SIG-M5 treated with dmso at 0.1 percent for 504 hours (cell line): ENCODE data around the gene ACTR3C.
"Not testable (repeated sequence)": the region's sequence is repeated elsewhere in the genome, so short reads cannot be mapped to it uniquely, and the experiment has no call there.

ENCODE experiments used
- DNase-seq: peaks from one replicate; lab custom pipeline; 2025; ENCODE audit not compliant: unreplicated experiment; lab: John Stamatoyannopoulos, UW

ACTR3C gene

DNA sequence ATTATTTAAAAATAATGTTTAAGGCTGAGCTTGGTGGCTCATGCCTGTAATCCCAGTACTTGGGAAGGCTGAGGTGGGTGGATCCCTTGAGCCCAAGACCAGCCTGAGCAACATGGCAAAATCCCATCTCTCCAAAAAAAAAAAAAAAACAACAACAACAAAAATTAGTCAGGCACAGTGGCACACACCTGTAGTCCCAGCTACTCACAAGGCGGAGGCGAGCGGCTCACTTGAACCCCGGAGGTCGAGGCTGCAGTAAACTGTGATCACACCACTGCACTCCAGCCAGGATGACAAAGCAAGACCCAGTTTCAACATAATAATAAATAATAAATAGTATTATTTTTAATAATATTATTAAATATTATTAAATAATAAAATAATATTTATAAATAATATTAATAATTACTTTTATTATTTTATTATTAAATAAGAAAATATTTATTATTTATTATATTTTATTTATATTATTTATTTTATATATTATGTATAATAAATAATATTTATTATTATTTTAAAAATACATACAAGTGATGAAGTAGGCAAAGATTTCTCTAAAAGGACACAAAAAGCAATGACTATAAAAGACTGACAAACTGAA, 8.6 kb downstream of the ACTR3C start:
- no peak for DNase-seq

GRCh38 chr7:150313870-150314269, 9.5 kb downstream of the ACTR3C start:
- DNase-seq, result no peak

GRCh38 chr7:150313367-150313809, 10.0 kb downstream of the ACTR3C start:
- no peak for DNase-seq

GRCh38 chr7:150312649-150313366, 10.5 kb downstream of the ACTR3C start:
- DNase-seq, result not testable (repeated sequence)

GRCh38 chr7:150311711-150312110, 11.6 kb downstream of the ACTR3C start:
- no peak for DNase-seq

DNA sequence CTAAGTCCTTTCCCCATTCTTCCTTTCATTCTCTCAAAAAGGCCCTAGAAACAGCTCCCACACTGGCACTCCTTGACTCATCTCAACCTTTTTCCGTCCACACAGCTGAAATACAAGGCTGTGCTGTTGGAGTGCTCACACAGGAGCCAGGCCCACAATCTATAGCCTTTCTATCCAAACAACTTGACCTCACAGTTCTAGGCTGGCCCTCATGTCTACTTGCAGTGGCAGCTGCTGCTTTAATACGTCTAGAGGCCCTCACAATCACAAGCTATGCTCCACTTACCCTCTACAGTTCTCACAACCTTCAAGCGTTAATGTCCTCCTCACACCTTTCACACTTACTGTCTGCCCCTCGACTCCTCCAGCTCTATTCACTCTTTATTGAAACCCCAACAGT, 12.2 kb downstream of the ACTR3C start:
- DNase-seq, result no peak

GRCh38 chr7:150308575-150308974, 14.8 kb downstream of the ACTR3C start:
- no peak for DNase-seq

GRCh38 chr7:150307904-150308303, 15.4 kb downstream of the ACTR3C start:
- DNase-seq, result no peak

DNA sequence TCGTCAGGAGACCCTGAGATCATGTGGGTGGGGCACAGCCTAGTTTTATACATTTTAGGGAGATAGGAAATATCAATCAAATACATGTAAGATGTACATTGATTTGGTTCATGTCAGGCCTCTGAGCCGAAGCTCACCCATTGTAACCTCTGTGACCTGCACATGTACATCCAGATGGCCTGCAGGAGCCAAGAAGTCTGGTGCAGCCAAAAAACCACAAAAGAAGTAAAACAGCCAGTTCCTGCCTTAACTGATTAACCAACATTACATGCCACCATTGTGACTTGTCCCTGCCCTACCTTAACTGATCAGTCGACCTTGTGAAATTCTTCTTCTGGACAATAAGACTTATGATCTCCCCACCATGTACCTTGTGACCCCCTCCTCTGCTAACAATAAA, 16.2 kb downstream of the ACTR3C start:
- no peak for DNase-seq

GRCh38 chr7:150306377-150306776, 17.0 kb downstream of the ACTR3C start:
- DNase-seq, result not testable (repeated sequence)

GRCh38 chr7:150305903-150306284, 17.5 kb downstream of the ACTR3C start:
- DNase-seq, result not testable (repeated sequence)

- not testable (repeated sequence) for DNase-seq
Observed at GRCh38 chr7:150305259-150305902, 18.0 kb downstream of the ACTR3C start.

DNA sequence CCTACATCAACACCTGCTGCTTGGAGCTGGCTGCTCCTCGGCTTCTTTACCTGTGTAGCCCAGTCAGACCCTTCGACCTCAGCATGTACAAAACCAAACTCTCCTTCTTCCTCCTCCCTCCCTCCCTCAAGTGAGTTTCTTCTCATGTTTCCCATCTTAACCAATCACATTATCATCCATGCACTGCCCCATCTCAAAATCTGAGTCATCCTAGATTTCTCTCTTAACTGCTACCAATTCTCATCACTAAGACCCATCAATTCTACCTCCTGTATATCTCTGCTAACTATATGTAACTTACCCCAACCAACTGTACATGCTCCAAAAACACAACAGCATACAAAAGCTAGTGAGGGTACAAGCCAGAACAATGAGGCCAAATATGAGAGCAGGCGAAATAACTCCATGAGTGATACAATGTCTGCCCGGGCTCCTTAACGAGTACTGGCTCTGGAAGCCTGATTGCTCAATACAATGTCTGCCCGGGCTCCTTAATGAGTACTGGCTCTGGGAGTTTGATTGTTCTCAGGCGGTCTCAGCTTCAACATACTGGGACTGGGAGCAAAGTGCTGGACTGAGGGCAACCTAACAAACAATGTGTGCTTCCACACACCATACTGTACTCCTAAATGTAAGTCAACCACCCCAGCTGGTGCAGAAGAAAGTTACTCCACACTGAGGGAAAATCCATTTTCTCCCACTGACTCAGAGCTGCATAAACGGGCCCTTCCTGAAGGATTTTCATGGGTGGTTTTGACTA, 18.7 kb downstream of the ACTR3C start:
- DNase-seq, result not testable (repeated sequence)

DNA sequence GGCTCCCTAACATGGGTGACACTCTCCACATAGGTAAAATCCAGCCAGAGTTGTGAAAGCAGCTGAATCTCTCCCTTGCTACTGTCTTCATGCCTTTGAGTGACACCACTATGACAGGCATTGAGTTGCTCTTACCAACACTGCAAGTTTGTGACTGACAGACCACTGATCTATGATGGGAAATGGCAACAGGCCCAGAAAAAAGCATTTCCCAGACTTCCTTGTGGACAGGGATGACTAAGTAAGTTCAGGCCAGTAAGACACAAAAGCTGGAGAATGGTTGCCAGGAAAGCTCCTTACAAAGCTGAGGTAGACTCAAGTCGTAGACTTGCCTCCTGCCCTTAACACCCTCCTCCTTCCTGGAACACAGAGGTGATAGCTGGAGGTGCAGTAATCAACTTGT, 20.4 kb downstream of the ACTR3C start:
- not testable (repeated sequence) for DNase-seq

DNA sequence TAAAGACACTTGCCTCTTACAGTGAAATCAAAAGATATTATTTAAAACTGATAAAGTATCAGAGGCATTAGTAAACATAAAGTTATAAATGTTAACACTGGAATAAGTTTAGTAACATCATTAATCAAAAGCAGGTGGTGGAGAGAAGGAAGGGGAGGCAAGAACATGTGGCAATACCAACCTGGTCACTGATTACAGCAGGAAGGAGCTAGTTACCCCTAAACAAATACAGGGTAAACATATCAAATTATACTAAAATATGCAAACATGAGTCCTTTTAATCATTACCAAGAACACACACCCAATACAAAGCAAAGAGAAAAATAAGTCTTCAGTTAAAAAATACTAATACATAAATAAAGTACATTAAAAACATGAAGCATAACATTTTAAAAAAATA, 25.4 kb downstream of the ACTR3C start:
- DNase-seq, result not testable (repeated sequence)

GRCh38 chr7:150296802-150297201, 26.5 kb downstream of the ACTR3C start:
- DNase-seq, result not testable (repeated sequence)

DNA sequence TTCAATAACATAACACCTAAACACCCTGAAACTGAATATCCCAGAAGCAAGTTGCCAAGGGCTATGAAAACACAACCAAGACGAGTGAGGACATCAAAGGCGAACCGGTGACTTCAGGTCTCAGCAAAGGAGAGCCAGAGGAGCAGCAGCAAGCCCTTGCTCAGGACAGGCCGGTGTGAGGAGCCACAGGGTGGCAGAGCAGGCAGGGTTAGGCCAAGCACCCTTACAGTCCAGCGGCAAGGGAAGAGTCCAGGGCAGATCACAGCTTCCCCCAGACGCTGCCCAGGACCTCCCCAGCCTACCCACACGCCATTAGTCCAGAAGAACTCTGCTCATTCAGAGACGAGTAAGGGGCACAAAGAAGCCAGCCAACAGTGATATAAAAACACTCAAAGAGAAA, 27.7 kb downstream of the ACTR3C start:
- DNase-seq, result not testable (repeated sequence)

- DNase-seq, result not testable (repeated sequence)
Observed at GRCh38 chr7:150295027-150295426, 28.3 kb downstream of the ACTR3C start.

GRCh38 chr7:150290317-150290716, 33.0 kb downstream of the ACTR3C start:
- DNase-seq, result not testable (repeated sequence)

GRCh38 chr7:150288816-150289215, 34.5 kb downstream of the ACTR3C start:
- DNase-seq, result not testable (repeated sequence)

DNA sequence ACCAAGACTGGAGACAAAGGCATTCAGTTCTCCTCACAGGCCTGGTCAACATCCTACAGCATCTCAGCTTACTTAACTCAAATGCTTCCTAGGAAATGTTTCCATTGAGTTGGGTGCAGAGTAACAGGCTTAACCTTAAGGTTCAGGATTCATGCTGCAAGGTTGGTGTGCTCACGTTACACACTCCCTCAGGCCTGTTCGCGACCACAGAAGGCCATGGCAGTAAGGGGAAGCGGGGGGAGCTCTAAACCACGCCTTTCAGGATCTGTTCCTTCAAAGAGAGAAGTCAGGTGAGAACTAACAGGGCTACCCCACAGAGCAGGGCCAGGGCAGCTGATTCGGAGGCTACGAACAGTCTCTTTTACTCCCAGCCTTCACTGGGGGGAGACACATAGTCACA, 35.5 kb downstream of the ACTR3C start:
- not testable (repeated sequence) for DNase-seq
